A549 treated with CpdA at 1 μM for 4 hours (cell line): Measurements from ENCODE around the gene PRH2. TPM values are rescaled to one million over a fixed set of nuclear protein-coding genes. Genes with fewer than 3 reads are reported as not detected.

Experiments used
- total RNA-seq: library from RNA; stranded (reverse); fragments of 200-300 nt; extraction: Qiagen RNA extraction; gene quantifications from 5 replicates; pipeline ENCODE4 v1.2.3, GENCODE V29; 2022; ENCODE audit warnings: low read depth

The PRH2 gene
- total RNA-seq = 0.24 to 0.34 TPM (median 0.31 TPM) in 3 of 5 replicates, not detected in the others

GRCh38 chr12:10928746-10929286 lies at the start of gene PRH2:
PRH2 (plus strand) TSS chr12:10929236; CDS start chr12:10929274, 38 bp downstream.

GRCh38 chr12:10884086-10884725 lies 44.8 kb upstream of the PRH2 start, which contains the start of gene PRH1:
PRH1 (minus strand) TSS chr12:10884255; CDS start chr12:10884217, 38 bp downstream.

GRCh38 chr12:10909462-10909861 lies 19.6 kb upstream of the PRH2 start, which contains the start of gene TAS2R13:
TAS2R13 (minus strand) TSS chr12:10909562; CDS start chr12:10909298, 264 bp downstream.

GRCh38 chr12:10939163-10939562 lies 10.1 kb downstream of the PRH2 start, which contains the start of gene TAS2R14:
TAS2R14 (minus strand) TSS chr12:10939263; CDS start chr12:10939207, 56 bp downstream.

Other genes starting within 250 kb of the PRH2 start
- gene YBX3, start 205.9 kb upstream of the PRH2 start, total RNA-seq = 248 to 289 TPM (median 263 TPM) in 5 replicates
- gene TAS2R7, start 126.6 kb upstream of the PRH2 start, total RNA-seq = not detected in 5 replicates
- gene TAS2R8, start 122.0 kb upstream of the PRH2 start, total RNA-seq = not detected in 5 replicates
- gene TAS2R9, start 119.1 kb upstream of the PRH2 start, total RNA-seq = not detected in 5 replicates
- 0.05 TPM in 1 of 5 replicates, not detected in the others for gene TAS2R10, start 102.9 kb upstream of the PRH2 start, total RNA-seq
- 1.5 to 4.3 TPM (median 3.3 TPM) in 5 replicates for gene PRR4, start 79.8 kb upstream of the PRH2 start, total RNA-seq
- gene PRH1, start 45.0 kb upstream of the PRH2 start, total RNA-seq = 1.6 to 3.8 TPM (median 3.1 TPM) in 5 replicates
- gene TAS2R13, start 19.7 kb upstream of the PRH2 start, total RNA-seq = not detected in 5 replicates
- gene TAS2R14, start 10.0 kb downstream of the PRH2 start, total RNA-seq = 0.57 to 0.98 TPM (median 0.75 TPM) in 5 replicates
- gene TAS2R50, start 57.7 kb downstream of the PRH2 start, total RNA-seq = not detected in 5 replicates
- 0.08 to 0.35 TPM (median 0.15 TPM) in 3 of 5 replicates, not detected in the others for gene TAS2R20, start 69.1 kb downstream of the PRH2 start, total RNA-seq
- 0.08 to 0.27 TPM (median 0.16 TPM) in 3 of 5 replicates, not detected in the others for gene TAS2R19, start 93.4 kb downstream of the PRH2 start, total RNA-seq
- gene TAS2R31, start 102.2 kb downstream of the PRH2 start, total RNA-seq = 0.08 to 0.13 TPM in 2 of 5 replicates, not detected in the others
- not detected in 5 replicates for gene TAS2R46, start 133.1 kb downstream of the PRH2 start, total RNA-seq
- not detected in 5 replicates for gene TAS2R43, start 163.1 kb downstream of the PRH2 start, total RNA-seq
- gene TAS2R30, start 205.4 kb downstream of the PRH2 start, total RNA-seq = not detected in 5 replicates
- 8.1 to 9.0 TPM (median 8.7 TPM) in 5 replicates for gene SMIM10L1, start 242.0 kb downstream of the PRH2 start, total RNA-seq